HG03469 (cell line): Measurements from ENCODE around the gene TAS2R42.
A peak's percentile ranks its signal among the peaks of the same experiment; 100 is the strongest.

ENCODE experiments used
- ATAC-seq: cut with Tn5 transposase; IDR thresholded peaks from one replicate; pipeline ENCODE4 v1.9.1; 2021; ENCODE audit warnings: mild to moderate bottlenecking, moderate library complexity, moderate number of reproducible peaks; ENCODE audit not compliant: unreplicated experiment

The TAS2R42 gene, protein sequence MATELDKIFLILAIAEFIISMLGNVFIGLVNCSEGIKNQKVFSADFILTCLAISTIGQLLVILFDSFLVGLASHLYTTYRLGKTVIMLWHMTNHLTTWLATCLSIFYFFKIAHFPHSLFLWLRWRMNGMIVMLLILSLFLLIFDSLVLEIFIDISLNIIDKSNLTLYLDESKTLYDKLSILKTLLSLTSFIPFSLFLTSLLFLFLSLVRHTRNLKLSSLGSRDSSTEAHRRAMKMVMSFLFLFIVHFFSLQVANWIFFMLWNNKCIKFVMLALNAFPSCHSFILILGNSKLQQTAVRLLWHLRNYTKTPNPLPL

GRCh38 chr12:11186837-11187236 lies at the start of gene TAS2R42:
TSS of gene TAS2R42 (minus strand) at chr12:11186937. CDS start at chr12:11186937, 0 bp downstream.
- ATAC-seq: no peak

DNA sequence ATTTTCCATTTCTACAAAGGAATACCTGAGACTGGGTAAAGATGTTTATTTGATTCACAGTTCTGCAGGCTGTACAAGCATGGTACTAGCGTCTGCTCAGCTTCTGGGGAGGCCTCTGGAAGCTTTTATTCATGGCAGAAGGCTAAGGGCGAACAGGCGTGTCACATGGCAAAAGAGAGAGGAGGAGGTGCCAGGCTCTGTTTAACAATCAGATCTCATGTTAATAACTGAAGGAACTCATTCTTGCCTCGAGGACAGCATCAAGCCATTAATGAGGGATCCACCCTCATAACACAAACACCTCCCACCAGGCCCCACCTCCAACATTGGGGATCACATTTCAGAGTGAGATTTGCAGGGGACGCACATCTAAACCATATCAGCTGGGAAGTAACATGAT lies 46.8 kb upstream of the TAS2R42 start:
- ATAC-seq: no peak

DNA sequence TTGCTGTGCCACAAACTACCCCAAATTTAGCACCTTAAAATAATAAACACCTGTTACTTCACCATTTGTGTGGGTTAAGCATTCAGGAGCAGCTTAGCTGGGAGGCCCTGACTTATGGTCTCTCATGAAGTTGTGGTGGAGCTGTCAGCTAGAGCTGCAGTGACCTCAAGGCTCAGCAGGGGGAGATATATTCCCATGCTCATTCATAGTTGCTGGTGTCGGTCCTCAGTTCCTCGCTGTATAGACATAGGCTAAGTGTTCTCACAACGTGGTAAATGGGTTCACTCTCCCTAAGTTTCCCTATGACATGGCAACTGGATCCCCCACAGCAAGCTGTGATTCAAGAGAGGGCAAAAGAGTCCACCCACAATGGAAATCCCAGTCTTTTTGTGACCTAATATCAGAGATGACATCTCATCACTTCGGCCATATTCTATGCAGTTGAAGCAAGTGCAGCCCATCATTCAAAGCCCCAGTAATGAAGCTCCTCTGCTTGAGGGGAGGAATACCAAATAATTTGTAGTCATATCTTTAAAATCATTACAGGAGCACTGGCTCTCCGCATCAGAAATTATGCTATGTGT lies 41.7 kb upstream of the TAS2R42 start:
- peak; percentile 56 for ATAC-seq

DNA sequence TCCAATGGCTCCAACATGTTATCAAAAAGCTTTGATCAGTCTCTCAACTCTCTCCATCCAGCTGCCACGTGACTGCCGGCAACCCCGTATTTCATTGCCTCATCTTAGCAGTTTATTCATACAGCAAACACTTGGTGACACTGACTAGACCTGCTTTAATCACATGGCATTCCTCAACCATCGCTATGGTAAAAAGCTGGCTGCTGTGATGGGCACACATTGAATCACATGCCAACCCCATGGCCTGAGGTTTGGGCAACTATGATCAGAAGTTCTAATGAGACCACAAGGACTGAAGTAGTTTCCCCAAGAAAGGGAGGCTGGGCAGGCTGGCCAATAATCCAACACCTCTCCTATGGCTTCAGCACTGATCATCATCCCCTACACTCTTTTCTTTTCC lies 40.6 kb upstream of the TAS2R42 start:
- ATAC-seq: no peak

DNA sequence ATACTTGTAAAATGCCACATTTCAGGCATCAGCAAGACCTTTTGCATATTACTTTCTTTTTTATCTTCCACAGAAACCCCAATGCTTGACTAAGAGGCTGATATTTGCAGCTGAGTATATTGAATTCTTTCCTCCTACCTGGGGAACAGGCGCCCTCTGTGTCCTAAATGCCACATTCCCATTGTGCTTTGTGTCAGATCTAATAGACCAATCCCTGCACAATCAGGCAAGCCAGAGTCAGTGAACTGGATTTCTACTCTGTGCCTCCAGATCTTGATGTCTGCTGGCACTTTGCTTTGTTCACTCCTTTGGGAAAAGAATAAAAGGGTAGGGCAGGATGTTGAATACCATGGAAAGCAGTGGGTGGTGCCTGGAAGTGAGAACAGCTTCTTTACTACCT lies 22.4 kb upstream of the TAS2R42 start:
- ATAC-seq: no peak

GRCh38 chr12:11204173-11204572 lies 17.4 kb upstream of the TAS2R42 start:
- no peak for ATAC-seq

DNA sequence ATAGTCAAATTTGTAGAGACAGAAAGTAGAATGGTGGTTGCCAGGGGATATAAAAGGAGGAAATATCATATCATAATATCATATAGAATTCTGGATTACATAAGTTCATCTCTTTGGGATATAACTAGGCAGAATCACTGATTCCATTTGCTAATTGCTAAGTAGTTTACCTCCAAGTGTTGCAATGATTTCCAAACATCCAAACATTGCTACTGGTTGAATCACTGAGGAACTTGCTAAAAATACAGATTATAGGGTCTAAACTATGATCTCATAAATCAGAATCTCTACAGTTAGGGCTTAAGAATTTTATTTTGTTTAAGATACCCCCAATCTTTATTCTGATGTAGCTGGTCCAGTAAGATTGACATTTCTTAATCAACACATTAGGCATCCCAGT lies 16.1 kb upstream of the TAS2R42 start:
- ATAC-seq: no peak

DNA sequence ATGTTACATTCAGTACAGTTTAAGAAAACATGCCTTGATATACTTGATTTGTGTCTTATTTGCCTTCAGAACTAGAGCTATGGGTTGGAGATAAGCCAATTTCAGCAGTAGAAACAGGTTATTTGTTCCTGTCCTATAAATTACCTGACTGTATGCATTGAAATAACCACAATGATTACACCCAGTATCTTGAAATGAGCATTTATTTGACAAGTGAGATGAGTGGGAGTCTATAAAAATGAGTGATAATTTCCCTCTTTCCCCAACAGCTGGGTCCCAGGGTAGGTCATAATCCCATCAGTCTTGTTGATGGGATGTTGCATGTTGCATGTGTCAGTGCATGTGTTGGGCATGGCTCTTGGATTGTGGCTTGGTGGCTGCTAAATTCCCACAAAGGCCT lies 3.7 kb downstream of the TAS2R42 start:
- no peak for ATAC-seq

DNA sequence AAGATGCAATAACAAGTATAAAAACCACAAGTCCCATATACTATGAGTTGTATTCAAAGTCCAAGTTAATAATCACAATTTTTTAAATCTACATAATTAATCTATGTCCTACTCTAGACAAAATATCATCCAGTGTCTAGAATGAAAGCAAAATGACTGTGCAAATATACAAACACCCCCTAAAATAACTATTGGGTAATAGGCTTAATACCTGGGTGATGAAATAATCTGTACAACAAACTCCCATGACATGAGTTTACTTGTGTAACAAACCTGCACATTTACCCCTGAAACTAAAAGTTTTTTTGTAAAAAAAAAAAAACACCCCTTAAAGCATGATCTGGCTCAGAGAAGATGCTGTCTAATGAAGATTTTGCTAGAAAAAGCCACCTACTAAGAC lies 4.2 kb downstream of the TAS2R42 start:
- ATAC-seq: no peak

- ATAC-seq: no peak
Measured at GRCh38 chr12:11178250-11178649, 8.5 kb downstream of the TAS2R42 start.

GRCh38 chr12:11174022-11174421 lies 12.7 kb downstream of the TAS2R42 start:
- no peak for ATAC-seq

DNA sequence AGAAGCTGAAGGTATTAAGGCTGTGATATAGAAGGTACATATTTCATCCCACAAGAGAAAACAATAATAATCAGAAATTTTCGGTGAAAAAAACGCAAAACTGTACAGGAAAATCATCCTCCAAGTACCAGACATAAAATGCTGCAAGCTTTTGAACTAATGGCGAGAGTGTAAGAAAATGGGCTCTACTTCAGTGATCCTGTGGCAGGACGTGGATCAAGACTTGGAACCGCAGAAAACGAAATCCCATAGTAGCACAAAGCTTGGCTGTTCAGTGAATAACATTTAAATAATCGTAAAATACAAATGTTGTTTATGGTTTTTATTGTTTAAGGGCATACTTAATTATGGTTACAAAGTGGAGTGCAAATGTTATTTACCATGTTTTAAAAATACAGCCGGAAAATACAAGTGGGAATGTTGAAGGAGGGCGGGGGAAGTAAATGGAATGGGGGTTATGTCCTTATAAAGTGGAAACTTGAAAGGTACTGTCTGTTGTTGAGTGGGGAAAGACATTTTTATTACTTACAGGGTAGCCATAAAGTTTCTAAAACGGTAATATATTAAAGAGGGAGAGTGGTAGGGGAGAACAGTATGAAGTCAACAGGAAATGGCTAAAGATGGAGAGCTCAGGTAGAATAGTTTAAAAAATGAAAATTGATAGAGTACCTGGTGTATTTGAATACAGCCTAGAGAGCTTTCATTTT lies 14.6 kb downstream of the TAS2R42 start:
- ATAC-seq: no peak

DNA sequence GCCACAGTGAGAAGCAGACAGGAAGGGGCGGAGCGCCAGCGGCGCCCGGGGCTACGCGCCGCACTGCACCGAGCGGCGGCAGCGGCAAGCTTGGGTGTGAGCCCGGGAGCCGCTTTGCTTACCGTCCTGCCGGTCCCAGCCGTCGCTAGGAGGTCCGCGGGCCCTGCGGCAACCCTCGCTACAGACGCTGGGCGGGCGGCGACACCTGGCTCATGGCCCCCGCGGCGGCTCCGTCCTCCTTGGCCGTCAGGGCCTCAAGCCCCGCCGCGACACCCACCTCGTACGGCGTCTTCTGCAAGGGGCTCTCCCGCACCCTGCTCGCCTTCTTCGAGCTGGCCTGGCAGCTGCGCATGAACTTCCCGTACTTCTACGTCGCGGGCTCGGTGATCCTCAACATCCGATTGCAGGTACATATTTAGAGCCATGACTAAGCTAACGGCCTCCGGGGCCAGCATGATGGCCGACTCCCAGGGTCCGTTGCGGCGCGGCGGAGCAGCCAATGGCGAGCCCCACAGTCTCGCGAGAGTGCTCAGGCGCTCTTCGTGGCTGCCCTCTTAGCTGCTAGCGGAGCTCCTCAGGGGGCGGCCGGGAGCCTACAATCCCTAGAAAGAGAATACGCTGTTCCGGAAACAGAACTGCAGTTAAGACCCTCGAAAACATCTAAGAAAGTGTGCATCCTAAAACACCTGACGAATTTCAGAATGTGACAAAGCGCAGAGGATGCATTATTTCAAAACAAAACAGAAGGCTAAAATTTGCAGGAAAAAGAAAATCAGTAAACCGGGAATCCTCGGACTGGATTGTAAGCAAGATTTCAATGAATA lies 15.4 kb downstream of the TAS2R42 start, which contains the start of gene SMIM10L1:
SMIM10L1 (plus strand) TSS at position 50 of the 824 bp plus-strand sequence; CDS start at position 213, 163 bp downstream.
- peak; percentile 87 for ATAC-seq

GRCh38 chr12:11170810-11171144 lies 16.0 kb downstream of the TAS2R42 start:
- no peak for ATAC-seq

- no peak for ATAC-seq
Measured at GRCh38 chr12:11166300-11166699, 20.4 kb downstream of the TAS2R42 start.

- ATAC-seq: no peak
Measured at GRCh38 chr12:11164384-11164783, 22.4 kb downstream of the TAS2R42 start.

DNA sequence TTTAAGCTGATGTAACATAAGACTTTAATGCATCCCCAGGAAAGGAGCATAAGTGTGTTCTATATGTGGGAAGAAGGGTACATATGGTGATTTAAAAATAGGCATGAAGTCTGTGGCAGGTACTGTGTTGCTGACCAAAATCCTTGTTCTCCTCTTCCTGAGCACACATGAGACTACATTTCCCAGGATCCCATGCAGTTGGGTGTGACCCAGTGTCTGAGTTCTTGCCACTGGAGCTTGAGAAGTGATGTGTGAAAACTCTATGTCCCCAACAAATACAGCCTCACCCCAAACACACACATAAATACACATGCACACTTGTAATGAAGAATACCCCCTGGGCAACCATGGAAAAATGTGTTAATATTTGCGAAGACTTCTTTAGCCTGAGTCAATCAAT lies 24.2 kb downstream of the TAS2R42 start:
- no peak for ATAC-seq

DNA sequence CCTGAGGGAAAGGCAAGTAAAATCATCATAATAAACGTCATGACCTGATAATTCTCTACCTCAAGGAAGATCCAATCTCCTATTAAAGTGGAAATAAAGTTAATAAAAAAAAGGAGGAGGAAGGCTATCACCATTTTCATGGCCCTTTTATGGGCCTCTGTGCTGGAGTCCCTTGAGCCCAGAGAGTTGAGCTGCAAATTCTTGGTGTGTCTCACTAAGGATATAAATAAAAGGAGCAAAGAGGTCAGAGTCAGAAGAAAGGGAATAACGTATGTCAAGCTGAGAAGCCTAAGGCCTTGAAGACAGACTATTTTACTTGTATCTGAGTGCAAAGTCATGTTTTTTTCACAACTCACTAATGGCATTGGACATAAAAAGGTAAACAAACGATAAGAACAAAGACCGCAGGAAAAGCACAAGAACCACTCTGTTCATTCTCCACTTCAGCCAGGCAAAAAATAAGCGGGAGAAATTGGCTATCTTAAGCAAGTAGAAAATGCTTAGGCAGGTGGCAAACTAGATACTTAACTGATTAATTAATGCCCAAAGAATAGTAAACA lies 27.8 kb downstream of the TAS2R42 start:
- no peak for ATAC-seq

- no peak for ATAC-seq
Measured at GRCh38 chr12:11154400-11154925, 32.3 kb downstream of the TAS2R42 start.

GRCh38 chr12:11152725-11153124 lies 34.0 kb downstream of the TAS2R42 start:
- ATAC-seq: no peak

- no peak for ATAC-seq
Measured at GRCh38 chr12:11150832-11151231, 35.9 kb downstream of the TAS2R42 start.
